ENCODE measurements around the gene ERF. TPM values are rescaled to one million over a fixed set of nuclear protein-coding genes. Genes with fewer than 3 reads are reported as not detected.

The ERF gene
- total RNA-seq, 6 experiments from 2014 or later, result 74.7 to 87.8 (median 78.8) TPM

GRCh38 chr19:42249149-42249750 is 5.7 kb downstream of the ERF start:
- no peak for TF ChIP-seq CTCF (IDR thresholded peaks at IDR 0.05)
- H3K27me3 Mint-ChIP-seq (ENCODE audit: insufficient read depth), result peaks cover 9% of the 10 kb centered on the region
- H3K36me3 Mint-ChIP-seq (ENCODE audit: low read depth), result peaks cover 9% of the 10 kb centered on the region
- H3K9me3 Mint-ChIP-seq, result no peaks in the 10 kb centered on the region; the same call in 1 of the 2 replicates
- H3K4me1 Mint-ChIP-seq (ENCODE audit: low read depth), result peaks cover 56% of the 10 kb centered on the region
- H3K4me3 Mint-ChIP-seq, result no peak overlapping the region
- no peak for DNase-seq
- H3K27ac Mint-ChIP-seq, result peak overlapping the region; percentile 73; the same call in 1 of the 2 replicates

DNA sequence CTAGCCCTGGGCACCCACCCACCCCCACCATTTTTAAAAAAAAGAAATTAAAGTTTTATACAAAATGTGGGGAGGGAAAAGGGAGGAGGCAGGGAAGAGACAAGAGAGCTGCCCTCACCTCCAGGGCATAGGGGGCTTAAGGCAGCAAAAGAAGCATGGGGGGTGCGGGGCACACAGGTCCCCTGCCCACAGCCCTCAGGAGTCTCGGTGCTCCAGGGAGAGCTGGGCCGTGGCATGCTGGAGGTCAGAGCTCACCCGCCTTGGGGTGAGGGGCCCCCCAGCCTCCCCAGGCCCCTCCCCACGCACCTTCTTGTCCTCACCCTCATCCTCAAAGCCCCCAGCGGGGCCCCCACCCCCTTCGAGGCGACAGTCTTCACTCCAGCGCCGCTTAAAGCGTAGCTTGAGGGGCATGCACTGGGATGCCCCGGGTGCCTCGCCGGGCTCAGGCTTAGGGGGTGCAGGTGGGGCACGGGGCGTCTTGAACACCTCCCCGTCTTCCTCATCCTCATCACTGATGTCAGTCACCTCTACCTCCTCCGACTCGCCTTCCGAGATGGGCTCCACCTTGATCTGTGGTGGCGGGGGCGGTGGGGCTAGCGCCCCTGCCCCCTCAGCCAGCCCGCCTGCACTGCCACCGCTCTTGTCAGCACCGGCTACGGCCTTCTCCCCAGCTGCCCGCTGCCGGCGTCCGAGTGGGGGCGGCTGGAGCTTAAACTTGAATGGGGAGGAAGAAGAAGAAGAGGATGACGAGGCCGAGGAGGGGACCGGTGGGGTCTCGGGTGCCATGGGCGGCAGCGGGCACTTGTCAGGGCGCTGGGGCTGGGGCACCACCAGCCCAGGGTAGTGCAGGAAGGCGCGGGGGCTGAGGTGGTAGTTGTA is 6.4 kb downstream of the ERF start:
- Mint-ChIP-seq H3K4me3 (no peak overlapping the region), H3K4me1 (ENCODE audit: low read depth) (peaks cover 59% of the 10 kb centered on the region), H3K27me3 (ENCODE audit: insufficient read depth) (peaks cover 9% of the 10 kb centered on the region), H3K27ac (0 out of 2 replicates have a peak overlapping the region, but pooled peaks have one; percentile 11), H3K36me3 (ENCODE audit: low read depth) (peaks cover 9% of the 10 kb centered on the region), H3K9me3 (no peaks in the 10 kb centered on the region; the same call in 1 of the 2 replicates)
- no peak for TF ChIP-seq CTCF (IDR thresholded peaks at IDR 0.05)
- DNase-seq, result no peak

GRCh38 chr19:42247640-42248199 is 7.2 kb downstream of the ERF start:
- peaks cover 7% of the 10 kb centered on the region for H3K36me3 Mint-ChIP-seq (ENCODE audit: low read depth)
- no peak overlapping the region for H3K27ac Mint-ChIP-seq
- H3K4me3 Mint-ChIP-seq, result no peak overlapping the region
- H3K9me3 Mint-ChIP-seq, result no peaks in the 10 kb centered on the region; the same call in 1 of the 2 replicates
- no peak for TF ChIP-seq CTCF (IDR thresholded peaks at IDR 0.05)
- H3K27me3 Mint-ChIP-seq (ENCODE audit: insufficient read depth), result peaks cover 15% of the 10 kb centered on the region
- no peak for DNase-seq
- peaks cover 61% of the 10 kb centered on the region for H3K4me1 Mint-ChIP-seq (ENCODE audit: low read depth)

DNA sequence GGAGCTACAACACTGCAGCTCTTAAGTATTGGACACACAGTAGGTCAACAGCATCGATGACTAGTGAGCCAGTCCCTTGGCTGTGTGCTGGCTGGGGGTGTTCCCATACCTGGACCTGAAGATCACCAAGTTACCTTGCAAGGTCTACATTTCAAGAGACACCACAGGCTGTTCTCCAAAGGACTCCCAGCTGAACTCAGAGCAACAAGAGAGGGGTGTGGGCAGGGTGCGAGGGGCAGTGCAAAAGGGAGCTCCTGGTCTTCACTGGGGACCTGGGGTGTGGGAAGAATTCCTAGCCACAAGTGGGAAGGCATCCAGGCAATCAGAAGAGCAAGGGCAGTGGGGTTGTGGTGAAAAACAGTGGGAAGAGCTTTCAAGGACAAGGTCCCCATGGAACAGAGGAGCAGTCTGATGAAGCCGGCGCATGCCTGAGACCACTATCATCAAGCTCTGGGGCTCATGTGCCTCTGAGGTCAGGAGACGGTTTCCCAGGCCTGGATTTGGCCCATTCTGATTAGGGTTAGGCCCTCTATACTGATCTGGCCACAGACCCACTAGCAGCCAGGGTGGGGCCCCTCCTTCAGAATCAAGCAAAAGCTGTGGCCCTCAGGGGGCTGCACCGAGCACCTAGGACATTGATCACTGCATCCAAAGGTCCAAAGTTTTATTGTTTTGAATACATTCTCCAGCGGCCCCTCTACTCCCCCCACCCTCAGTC is 7.8 kb downstream of the ERF start:
- Mint-ChIP-seq H3K4me1 (ENCODE audit: low read depth) (peaks cover 54% of the 10 kb centered on the region), H3K27ac (peak overlapping the region; percentile 88), H3K4me3 (no peak overlapping the region), H3K9me3 (no peaks in the 10 kb centered on the region), H3K27me3 (ENCODE audit: insufficient read depth) (peaks cover 18% of the 10 kb centered on the region), H3K36me3 (ENCODE audit: low read depth) (peaks cover 4% of the 10 kb centered on the region; the same call in 1 of the 2 replicates)
- DNase-seq, result no peak
- TF ChIP-seq CTCF (IDR thresholded peaks at IDR 0.05), result no peak
